Naive B cell (primary cell): ENCODE measurements around the gene MBD3L1. TPM values are rescaled to one million over a fixed set of nuclear protein-coding genes. Genes with fewer than 3 reads are reported as not detected.

Source experiments
- ATAC-seq, 2 donors: fragments of 150-1000 bp; cut with Tn5 transposase; 2 replicates each; pipeline ENCODE4 v1.10.0; 2021; ENCODE audit warnings: low read depth in 2 of 2, mild to moderate bottlenecking in 2 of 2, moderate library complexity in 2 of 2
- DNase-seq: peaks from one replicate; pipeline ENCODE4 v3.0.0; 2022
- H3K27ac Mint-ChIP-seq, 6 donors: one replicate each; pipeline ENCODE4 v1.8.0; 2020 to 2022; ENCODE audit warnings: mild to moderate bottlenecking in 6 of 6, mixed read lengths in 6 of 6, moderate library complexity in 5 of 6, inconsistent platforms in 2 of 6
- H3K27me3 Mint-ChIP-seq, 3 donors: one replicate each; pipeline ENCODE4 v1.8.0; 2021 to 2022; ENCODE audit warnings: mixed read lengths in 3 of 3, mild to moderate bottlenecking in 1 of 3
- H3K36me3 Mint-ChIP-seq, 2 donors: one replicate each; pipeline ENCODE4 v1.8.0; 2020 to 2022; ENCODE audit warnings: mixed read lengths in 2 of 2, inconsistent platforms in 1 of 2, mild to moderate bottlenecking in 1 of 2
- H3K4me1 Mint-ChIP-seq, 3 donors: one replicate each; pipeline ENCODE4 v1.8.0; 2020 to 2022; ENCODE audit warnings: mixed read lengths in 3 of 3, inconsistent platforms in 1 of 3, mild to moderate bottlenecking in 1 of 3, moderate library complexity in 1 of 3
- H3K4me3 Mint-ChIP-seq, 8 donors: one replicate each; pipeline ENCODE4 v1.8.0; 2020 to 2022; ENCODE audit warnings: mild to moderate bottlenecking in 8 of 8, mixed read lengths in 8 of 8, moderate library complexity in 8 of 8, inconsistent platforms in 2 of 8
- H3K9me3 Mint-ChIP-seq, 7 donors: one replicate each; pipeline ENCODE4 v1.8.0; 2020 to 2022; ENCODE audit warnings: mixed read lengths in 7 of 7, mild to moderate bottlenecking in 5 of 7, inconsistent platforms in 2 of 7, moderate library complexity in 1 of 7
- polyA plus RNA-seq, 6 donors: library from polyadenylated mRNA; unstranded; fragments of 300-500 nt; fragmentation: Illumina TruSeq; gene quantifications; one replicate each; pipeline ENCODE4 v1.2.3, GENCODE V29; 2021; ENCODE audit warnings: low read depth in 6 of 6

The MBD3L1 gene
- not detected for polyA plus RNA-seq

GRCh38 chr19:8832132-8833021 lies at the start of gene MBD3L1, which contains the start of gene ZNF558:
MBD3L1 (plus strand) TSS chr19:8832377; CDS start chr19:8842679, 10,302 bp downstream.
ZNF558 (minus strand) TSS chr19:8832304; CDS start chr19:8822659, 9,645 bp downstream.
- ATAC-seq (peak; percentile 80 to 84), DNase-seq (peak; percentile 98)
- Mint-ChIP-seq H3K9me3 (peaks cover 0 to 14% (median 9%) of the 10 kb centered on the region in 7 donors), H3K4me3 (peak within 1 kb of the TSS; percentile 81 to 98 (median 94)), H3K27ac (peak within 1 kb of the TSS; percentile 87 to 98 (median 98)), H3K27me3 (no peaks in the 10 kb centered on the region), H3K36me3 (peaks cover 0 to 5% of the 10 kb centered on the region in 2 donors), H3K4me1 (peaks cover 0 to 19% (median 0%) of the 10 kb centered on the region in 3 donors)

GRCh38 chr19:8794823-8795222 lies 37.4 kb upstream of the MBD3L1 start:
- peaks cover 9 to 42% (median 26%) of the 10 kb centered on the region in 7 donors for H3K9me3 Mint-ChIP-seq
- peaks cover 0 to 6% (median 0%) of the 10 kb centered on the region in 3 donors for H3K27me3 Mint-ChIP-seq
- DNase-seq: no peak
- H3K4me3 Mint-ChIP-seq: no peak overlapping the region
- H3K36me3 Mint-ChIP-seq: peaks cover 0 to 9% of the 10 kb centered on the region in 2 donors
- no peak for ATAC-seq
- no peaks in the 10 kb centered on the region for H3K4me1 Mint-ChIP-seq
- H3K27ac Mint-ChIP-seq: no peak overlapping the region

- ATAC-seq (no peak), DNase-seq (no peak)
- Mint-ChIP-seq H3K4me1 (no peaks in the 10 kb centered on the region), H3K27me3 (no peaks in the 10 kb centered on the region), H3K4me3 (no peak overlapping the region), H3K27ac (no peak overlapping the region), H3K36me3 (peaks cover 50 to 53% of the 10 kb centered on the region in 2 donors), H3K9me3 (peaks cover 17 to 88% (median 85%) of the 10 kb centered on the region in 7 donors)
Observed at GRCh38 chr19:8806661-8807060, 25.5 kb upstream of the MBD3L1 start.

- Mint-ChIP-seq H3K27ac (no peak overlapping the region), H3K4me3 (no peak overlapping the region), H3K9me3 (peaks cover 22 to 97% (median 89%) of the 10 kb centered on the region in 7 donors), H3K4me1 (no peaks in the 10 kb centered on the region), H3K27me3 (no peaks in the 10 kb centered on the region), H3K36me3 (peaks cover 71 to 72% of the 10 kb centered on the region in 2 donors)
- DNase-seq (no peak), ATAC-seq (no peak)
Observed at GRCh38 chr19:8811315-8812172, 20.6 kb upstream of the MBD3L1 start.

- DNase-seq: no peak
- peaks cover 79% of the 10 kb centered on the region in 2 donors for H3K36me3 Mint-ChIP-seq
- H3K4me3 Mint-ChIP-seq: no peak overlapping the region
- no peak overlapping the region for H3K27ac Mint-ChIP-seq
- H3K27me3 Mint-ChIP-seq: no peaks in the 10 kb centered on the region
- H3K9me3 Mint-ChIP-seq: peaks cover 20 to 98% (median 86%) of the 10 kb centered on the region in 7 donors
- no peak for ATAC-seq
- no peaks in the 10 kb centered on the region for H3K4me1 Mint-ChIP-seq
Observed at GRCh38 chr19:8814176-8814575, 18.0 kb upstream of the MBD3L1 start.

- Mint-ChIP-seq H3K27me3 (no peaks in the 10 kb centered on the region), H3K4me1 (no peaks in the 10 kb centered on the region), H3K9me3 (peaks cover 20 to 94% (median 83%) of the 10 kb centered on the region in 7 donors), H3K4me3 (no peak overlapping the region), H3K36me3 (peaks cover 90 to 92% of the 10 kb centered on the region in 2 donors), H3K27ac (no peak overlapping the region)
- no peak for ATAC-seq
- DNase-seq: no peak
Observed at GRCh38 chr19:8815780-8816179, 16.4 kb upstream of the MBD3L1 start.

- no peak overlapping the region for H3K4me3 Mint-ChIP-seq
- no peaks in the 10 kb centered on the region for H3K27me3 Mint-ChIP-seq
- peaks cover 18 to 57% (median 40%) of the 10 kb centered on the region in 7 donors for H3K9me3 Mint-ChIP-seq
- H3K36me3 Mint-ChIP-seq: peaks cover 79 to 88% of the 10 kb centered on the region in 2 donors
- DNase-seq: no peak
- H3K4me1 Mint-ChIP-seq: peaks cover 0 to 12% (median 10%) of the 10 kb centered on the region in 3 donors
- H3K27ac Mint-ChIP-seq: no peak overlapping the region
- ATAC-seq: no peak
Observed at GRCh38 chr19:8820234-8820633, 11.9 kb upstream of the MBD3L1 start.

GRCh38 chr19:8821748-8822241 lies 10.4 kb upstream of the MBD3L1 start:
- Mint-ChIP-seq H3K4me1 (peaks cover 0 to 16% (median 12%) of the 10 kb centered on the region in 3 donors), H3K27me3 (no peaks in the 10 kb centered on the region), H3K36me3 (peaks cover 64 to 82% of the 10 kb centered on the region in 2 donors), H3K27ac (peak overlapping the region in 1 of 6 donors; percentile 74), H3K9me3 (peaks cover 8 to 41% (median 25%) of the 10 kb centered on the region in 7 donors), H3K4me3 (no peak overlapping the region)
- DNase-seq: no peak
- no peak for ATAC-seq

- Mint-ChIP-seq H3K9me3 (peaks cover 0 to 4% (median 0%) of the 10 kb centered on the region in 7 donors), H3K4me1 (peaks cover 4 to 16% (median 12%) of the 10 kb centered on the region in 3 donors), H3K27me3 (no peaks in the 10 kb centered on the region), H3K36me3 (peaks cover 29 to 40% of the 10 kb centered on the region in 2 donors), H3K4me3 (peak overlapping the region in 1 of 8 donors; percentile 38), H3K27ac (peak overlapping the region in 1 of 6 donors; percentile 66)
- no peak for ATAC-seq
- no peak for DNase-seq
Observed at GRCh38 chr19:8826371-8826770, 5.8 kb upstream of the MBD3L1 start.

- ATAC-seq (no peak), DNase-seq (no peak)
- Mint-ChIP-seq H3K9me3 (peaks cover 0 to 4% (median 0%) of the 10 kb centered on the region in 7 donors), H3K27ac (peak overlapping the region in 2 of 6 donors; percentile 48 to 54), H3K4me3 (no peak overlapping the region), H3K27me3 (no peaks in the 10 kb centered on the region), H3K4me1 (peaks cover 9 to 16% (median 12%) of the 10 kb centered on the region in 3 donors), H3K36me3 (peaks cover 23 to 39% of the 10 kb centered on the region in 2 donors)
Observed at GRCh38 chr19:8827277-8827676, 4.9 kb upstream of the MBD3L1 start.

- H3K27me3 Mint-ChIP-seq: no peaks in the 10 kb centered on the region
- peak overlapping the region; percentile 78 to 97 (median 90) for H3K27ac Mint-ChIP-seq
- peaks cover 0 to 19% (median 0%) of the 10 kb centered on the region in 3 donors for H3K4me1 Mint-ChIP-seq
- peaks cover 0 to 5% of the 10 kb centered on the region in 2 donors for H3K36me3 Mint-ChIP-seq
- ATAC-seq: no peak
- peak overlapping the region; percentile 81 to 98 (median 93) for H3K4me3 Mint-ChIP-seq
- no peak for DNase-seq
- H3K9me3 Mint-ChIP-seq: peaks cover 0 to 14% (median 9%) of the 10 kb centered on the region in 7 donors
Observed at GRCh38 chr19:8831373-8831772, 804 bp upstream of the MBD3L1 start.

GRCh38 chr19:8831832-8832131 lies 395 bp upstream of the MBD3L1 start:
- H3K4me3 Mint-ChIP-seq: peak overlapping the region; percentile 81 to 98 (median 93)
- no peak for DNase-seq
- peaks cover 0 to 14% (median 9%) of the 10 kb centered on the region in 7 donors for H3K9me3 Mint-ChIP-seq
- peak; percentile 1 to 2 for ATAC-seq
- no peaks in the 10 kb centered on the region for H3K27me3 Mint-ChIP-seq
- peaks cover 0 to 5% of the 10 kb centered on the region in 2 donors for H3K36me3 Mint-ChIP-seq
- peak overlapping the region; percentile 78 to 97 (median 90) for H3K27ac Mint-ChIP-seq
- peaks cover 0 to 19% (median 0%) of the 10 kb centered on the region in 3 donors for H3K4me1 Mint-ChIP-seq

- peaks cover 8 to 17% (median 11%) of the 10 kb centered on the region in 3 donors for H3K27me3 Mint-ChIP-seq
- H3K27ac Mint-ChIP-seq: no peak overlapping the region
- peaks cover 0 to 19% (median 0%) of the 10 kb centered on the region in 3 donors for H3K4me1 Mint-ChIP-seq
- peak overlapping the region in 1 of 8 donors; percentile 41 for H3K4me3 Mint-ChIP-seq
- no peak for DNase-seq
- no peaks in the 10 kb centered on the region for H3K36me3 Mint-ChIP-seq
- peaks cover 0 to 18% (median 9%) of the 10 kb centered on the region in 7 donors for H3K9me3 Mint-ChIP-seq
- ATAC-seq: no peak
Observed at GRCh38 chr19:8835446-8835845, 3.3 kb downstream of the MBD3L1 start.
